Activated CD8-positive, alpha-beta T cell treated with anti-CD3 and anti-CD28 coated beads for 36 hours (primary cell): ENCODE results near the gene RGS9. TPM values are rescaled to one million over a fixed set of nuclear protein-coding genes. Genes with fewer than 3 reads are reported as not detected.

Experiments
- ATAC-seq: fragments of 200-7000 bp; cut with Tn5 transposase; one replicate; pipeline ENCODE4 v1.10.0; 2021; ENCODE audit warnings: mild to moderate bottlenecking, moderate library complexity
- CTCF ChIA-PET: fragments of 350-600 bp; sonication (Branson Sonifier 250); formaldehyde crosslinking; loops from one replicate; lab custom pipeline; 2021; ENCODE audit warnings: antibody characterized with exemption; lab: Charles Lee
- POLR2A ChIA-PET: fragments of 350-600 bp; sonication (Branson Sonifier 250); formaldehyde crosslinking; loops from one replicate; lab custom pipeline; 2021; ENCODE audit warnings: antibody characterized with exemption; lab: Charles Lee
- DNase-seq: peaks from one replicate; pipeline ENCODE4 v3.0.0-alpha.2; 2020
- H3K27ac Mint-ChIP-seq: one replicate; pipeline ENCODE4 v1.8.0; 2021; ENCODE audit warnings: mild to moderate bottlenecking, mixed read lengths
- H3K27me3 Mint-ChIP-seq: one replicate; pipeline ENCODE4 v1.8.0; 2021; ENCODE audit warnings: mixed read lengths
- H3K36me3 Mint-ChIP-seq: one replicate; pipeline ENCODE4 v1.8.0; 2021; ENCODE audit warnings: low read depth, mixed read lengths
- H3K4me1 Mint-ChIP-seq: one replicate; pipeline ENCODE4 v1.8.0; 2021; ENCODE audit warnings: low read depth, mixed read lengths
- H3K4me3 Mint-ChIP-seq: one replicate; pipeline ENCODE4 v1.8.0; 2021; ENCODE audit warnings: mild to moderate bottlenecking, moderate library complexity, mixed read lengths
- H3K9me3 Mint-ChIP-seq: one replicate; pipeline ENCODE4 v1.8.0; 2021; ENCODE audit warnings: mixed read lengths
- CTCF ChIP-seq: fragments of 200-600 bp; IDR thresholded peaks from one replicate; pipeline ENCODE4 v1.8.0; 2022; ENCODE audit warnings: antibody characterized with exemption, mild to moderate bottlenecking
- intact Hi-C: fragments of 100-400 bp; cut with micrococcal nuclease; formaldehyde crosslinking; loops from one replicate; pipeline ENCODE4 v1.10.0; 2022
- total RNA-seq, 2 experiments: library from RNA; stranded (reverse); gene quantifications; one replicate each; pipeline ENCODE4 v1.2.3, GENCODE V29; 2021

The RGS9 gene
- total RNA-seq, 2 experiments from 2014 or later: 1.3 to 1.9 TPM

GRCh38 chr17:65219124-65219523 lies 82.0 kb downstream of the RGS9 start:
- Mint-ChIP-seq H3K9me3 (no peaks in the 10 kb centered on the region), H3K4me3 (no peak overlapping the region), H3K36me3 (no peaks in the 10 kb centered on the region), H3K27ac (no peak overlapping the region), H3K4me1 (no peaks in the 10 kb centered on the region), H3K27me3 (peaks cover 12% of the 10 kb centered on the region)
- ATAC-seq: no peak
- intact Hi-C loops: no loop called here
- no peak for TF ChIP-seq CTCF
- ChIA-PET POLR2A (interaction anchor here (1.8 kb wide), 1 partner anchor 85 kb away, joined by 6 read pairs; no protein-coding TSS in a partner anchor), CTCF (interaction anchor here (1.3 to 2.8 kb wide), 4 partner anchors 9 to 82 kb away, joined by 3 to 14 read pairs (median 6); partner anchors contain the start of gene RGS9)
- no peak for DNase-seq

- ChIA-PET POLR2A (interaction anchor here (1.8 kb wide), 1 partner anchor 85 kb away, joined by 6 read pairs; no protein-coding TSS in a partner anchor), CTCF (interaction anchor here (1.0 to 2.8 kb wide), 3 partner anchors 8 to 22 kb away, joined by 3 to 14 read pairs (median 6); no protein-coding TSS in a partner anchor)
- no peak for DNase-seq
- no peak for ATAC-seq
- Mint-ChIP-seq H3K27me3 (peaks cover 9% of the 10 kb centered on the region), H3K27ac (no peak overlapping the region), H3K4me1 (no peaks in the 10 kb centered on the region), H3K9me3 (no peaks in the 10 kb centered on the region), H3K4me3 (no peak overlapping the region), H3K36me3 (no peaks in the 10 kb centered on the region)
- no peak for TF ChIP-seq CTCF
- intact Hi-C loops: no loop called here
These were observed 82.5 kb downstream of the RGS9 start for GRCh38 chr17:65219707-65220106.

GRCh38 chr17:65220732-65221131 lies 83.6 kb downstream of the RGS9 start:
- POLR2A ChIA-PET: interaction anchor here (0.6 kb wide), 1 partner anchor 255 kb away, joined by 3 read pairs; no protein-coding TSS in a partner anchor
- no peaks in the 10 kb centered on the region for H3K4me1 Mint-ChIP-seq
- intact Hi-C loops: no loop called here
- no peaks in the 10 kb centered on the region for H3K9me3 Mint-ChIP-seq
- CTCF ChIA-PET: no interaction called here
- H3K27me3 Mint-ChIP-seq: peaks cover 4% of the 10 kb centered on the region
- no peak overlapping the region for H3K27ac Mint-ChIP-seq
- ATAC-seq (no peak), DNase-seq (no peak)
- no peak overlapping the region for H3K4me3 Mint-ChIP-seq
- no peak for TF ChIP-seq CTCF
- no peaks in the 10 kb centered on the region for H3K36me3 Mint-ChIP-seq

- POLR2A ChIA-PET: no interaction called here
- ATAC-seq (peak; percentile 24), DNase-seq (no peak)
- H3K27me3 Mint-ChIP-seq: peaks cover 5% of the 10 kb centered on the region
- no peak overlapping the region for H3K27ac Mint-ChIP-seq
- CTCF ChIA-PET: no interaction called here
- intact Hi-C loops: no loop called here
- no peak for TF ChIP-seq CTCF
- H3K4me1 Mint-ChIP-seq: no peaks in the 10 kb centered on the region
- H3K4me3 Mint-ChIP-seq: no peak overlapping the region
- H3K36me3 Mint-ChIP-seq: no peaks in the 10 kb centered on the region
- H3K9me3 Mint-ChIP-seq: no peaks in the 10 kb centered on the region
These were observed 85.1 kb downstream of the RGS9 start for GRCh38 chr17:65222214-65222738.

- Mint-ChIP-seq H3K27ac (no peak overlapping the region), H3K36me3 (no peaks in the 10 kb centered on the region), H3K4me1 (peaks cover 21% of the 10 kb centered on the region), H3K27me3 (peaks cover 9% of the 10 kb centered on the region), H3K4me3 (no peak overlapping the region), H3K9me3 (no peaks in the 10 kb centered on the region)
- ATAC-seq: no peak
- ChIA-PET POLR2A (no interaction called here), CTCF (no interaction called here)
- intact Hi-C loops: no loop called here
- no peak for DNase-seq
- TF ChIP-seq CTCF: no peak
These were observed 87.9 kb downstream of the RGS9 start for GRCh38 chr17:65225061-65225460.
